Chondrocyte (in vitro differentiated cells): ENCODE measurements around the gene NAA10. TPM values are rescaled to one million over a fixed set of nuclear protein-coding genes. Genes with fewer than 3 reads are reported as not detected.
A peak's percentile ranks its signal among the peaks of the same experiment; 100 is the strongest.

Source experiments
- DNase-seq: peaks from one replicate; pipeline ENCODE4 v3.0.0; 2021; ENCODE audit warnings: mixed read lengths, low spot score
- H3K27ac Mint-ChIP-seq: one replicate; pipeline ENCODE4 v1.8.0; 2021; ENCODE audit warnings: mild to moderate bottlenecking, moderate library complexity, mixed read lengths; ENCODE audit not compliant: unreplicated experiment
- H3K27me3 Mint-ChIP-seq: 2 replicates; pipeline ENCODE4 v1.8.0; 2021; ENCODE audit warnings: low read depth, mixed read lengths
- H3K36me3 Mint-ChIP-seq: 2 replicates; pipeline ENCODE4 v1.8.0; 2021; ENCODE audit warnings: low read depth, mixed read lengths
- H3K4me1 Mint-ChIP-seq: 2 replicates; pipeline ENCODE4 v1.8.0; 2021; ENCODE audit warnings: low read depth, mild to moderate bottlenecking, mixed read lengths
- H3K4me3 Mint-ChIP-seq: one replicate; pipeline ENCODE4 v1.8.0; 2021; ENCODE audit warnings: mild to moderate bottlenecking, moderate library complexity, mixed read lengths; ENCODE audit not compliant: unreplicated experiment
- H3K9me3 Mint-ChIP-seq: 2 replicates; pipeline ENCODE4 v1.8.0; 2021; ENCODE audit warnings: low read depth, mixed read lengths
- total RNA-seq: library from RNA; stranded (reverse); gene quantifications from 3 replicates; pipeline ENCODE4 v1.2.1, GENCODE V29; 2021
- TF ChIP-seq, protein P1 (sequence below): fragments of 200-600 bp; sonication (generic); IDR thresholded peaks from 2 replicates; pipeline ENCODE4 v1.5.0; 2021; ENCODE audit warnings: antibody characterized with exemption, mild to moderate bottlenecking, moderate library complexity

The NAA10 gene
- total RNA-seq, 1 donor from 2014 or later: 89.5 TPM

DNA sequence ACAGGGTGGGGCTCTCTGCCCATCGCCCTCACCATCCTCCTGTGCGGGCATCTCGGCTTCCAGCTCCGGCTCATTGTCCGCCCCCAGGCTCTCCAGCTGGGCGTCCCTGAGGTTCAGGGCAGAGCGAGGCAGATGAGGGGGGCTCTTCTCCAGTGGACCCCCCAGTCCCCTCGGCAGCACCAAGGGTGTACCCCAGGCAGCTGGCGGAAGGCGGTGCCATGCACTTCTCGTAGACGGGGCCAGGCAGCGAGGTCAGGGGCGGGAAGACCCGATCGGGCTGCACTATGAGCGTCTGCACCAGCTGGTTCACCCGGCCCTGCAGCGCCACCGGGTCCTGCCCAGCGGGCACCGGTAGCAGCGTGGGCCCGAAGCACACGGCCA lies 24.9 kb downstream of the NAA10 start:
- Mint-ChIP-seq H3K27me3 (no peaks in the 10 kb centered on the region), H3K27ac (no peak overlapping the region), H3K4me3 (no peak overlapping the region), H3K4me1 (no peaks in the 10 kb centered on the region), H3K9me3 (no peaks in the 10 kb centered on the region), H3K36me3 (no peaks in the 10 kb centered on the region)
- DNase-seq: peak; percentile 92
- TF ChIP-seq, protein P1, sequence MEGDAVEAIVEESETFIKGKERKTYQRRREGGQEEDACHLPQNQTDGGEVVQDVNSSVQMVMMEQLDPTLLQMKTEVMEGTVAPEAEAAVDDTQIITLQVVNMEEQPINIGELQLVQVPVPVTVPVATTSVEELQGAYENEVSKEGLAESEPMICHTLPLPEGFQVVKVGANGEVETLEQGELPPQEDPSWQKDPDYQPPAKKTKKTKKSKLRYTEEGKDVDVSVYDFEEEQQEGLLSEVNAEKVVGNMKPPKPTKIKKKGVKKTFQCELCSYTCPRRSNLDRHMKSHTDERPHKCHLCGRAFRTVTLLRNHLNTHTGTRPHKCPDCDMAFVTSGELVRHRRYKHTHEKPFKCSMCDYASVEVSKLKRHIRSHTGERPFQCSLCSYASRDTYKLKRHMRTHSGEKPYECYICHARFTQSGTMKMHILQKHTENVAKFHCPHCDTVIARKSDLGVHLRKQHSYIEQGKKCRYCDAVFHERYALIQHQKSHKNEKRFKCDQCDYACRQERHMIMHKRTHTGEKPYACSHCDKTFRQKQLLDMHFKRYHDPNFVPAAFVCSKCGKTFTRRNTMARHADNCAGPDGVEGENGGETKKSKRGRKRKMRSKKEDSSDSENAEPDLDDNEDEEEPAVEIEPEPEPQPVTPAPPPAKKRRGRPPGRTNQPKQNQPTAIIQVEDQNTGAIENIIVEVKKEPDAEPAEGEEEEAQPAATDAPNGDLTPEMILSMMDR: no peak

DNA sequence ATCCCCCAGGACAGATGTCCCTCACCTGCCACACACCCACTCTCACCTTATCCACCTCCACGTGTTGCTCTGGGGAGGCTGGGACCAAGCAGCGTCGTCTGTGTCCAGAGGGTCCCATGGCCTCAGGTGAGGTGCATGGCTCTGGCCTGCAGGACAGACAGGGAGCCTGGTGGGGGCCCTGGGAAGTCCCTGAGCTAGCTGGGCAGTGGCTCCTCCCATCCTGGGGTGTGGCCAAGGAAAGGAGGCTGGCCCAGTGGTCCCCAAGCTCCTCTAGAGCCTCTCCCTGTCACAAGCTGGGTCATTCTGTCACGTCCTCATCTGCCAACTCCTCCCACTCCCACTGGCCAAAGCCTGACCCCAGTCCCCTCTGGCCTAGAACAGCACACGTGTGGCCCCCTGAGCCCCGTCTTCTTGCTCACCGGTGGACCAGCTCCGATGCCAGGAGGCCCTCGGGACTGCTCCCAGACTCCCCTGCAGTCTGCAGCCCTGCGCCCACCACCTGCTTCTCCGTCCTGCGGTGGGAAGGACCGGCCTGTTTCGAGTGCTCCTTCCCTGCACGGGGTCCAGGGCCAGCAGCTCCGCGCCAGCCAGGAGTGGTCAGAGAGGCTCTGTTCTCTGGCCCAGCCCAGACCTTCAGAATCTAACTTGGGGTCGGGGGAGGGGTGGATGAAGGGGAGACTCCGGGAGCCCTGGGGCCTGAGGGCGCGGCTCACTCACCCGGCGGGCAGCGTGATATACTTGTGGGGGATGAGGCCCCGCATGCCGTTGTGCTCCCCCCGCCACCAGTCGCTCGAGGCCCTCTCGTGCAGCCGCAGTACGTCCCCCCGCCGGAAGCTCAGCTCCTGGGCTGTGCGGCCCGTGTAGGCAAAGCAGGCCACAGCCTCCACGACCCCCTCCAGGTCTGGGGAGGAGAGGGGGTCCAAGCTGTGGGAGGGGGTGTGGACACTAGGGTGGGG lies 25.5 kb downstream of the NAA10 start:
- Mint-ChIP-seq H3K4me1 (no peaks in the 10 kb centered on the region), H3K36me3 (no peaks in the 10 kb centered on the region), H3K27ac (no peak overlapping the region), H3K9me3 (no peaks in the 10 kb centered on the region), H3K4me3 (no peak overlapping the region), H3K27me3 (no peaks in the 10 kb centered on the region)
- TF ChIP-seq, protein P1: no peak
- DNase-seq: peak; percentile 88

DNA sequence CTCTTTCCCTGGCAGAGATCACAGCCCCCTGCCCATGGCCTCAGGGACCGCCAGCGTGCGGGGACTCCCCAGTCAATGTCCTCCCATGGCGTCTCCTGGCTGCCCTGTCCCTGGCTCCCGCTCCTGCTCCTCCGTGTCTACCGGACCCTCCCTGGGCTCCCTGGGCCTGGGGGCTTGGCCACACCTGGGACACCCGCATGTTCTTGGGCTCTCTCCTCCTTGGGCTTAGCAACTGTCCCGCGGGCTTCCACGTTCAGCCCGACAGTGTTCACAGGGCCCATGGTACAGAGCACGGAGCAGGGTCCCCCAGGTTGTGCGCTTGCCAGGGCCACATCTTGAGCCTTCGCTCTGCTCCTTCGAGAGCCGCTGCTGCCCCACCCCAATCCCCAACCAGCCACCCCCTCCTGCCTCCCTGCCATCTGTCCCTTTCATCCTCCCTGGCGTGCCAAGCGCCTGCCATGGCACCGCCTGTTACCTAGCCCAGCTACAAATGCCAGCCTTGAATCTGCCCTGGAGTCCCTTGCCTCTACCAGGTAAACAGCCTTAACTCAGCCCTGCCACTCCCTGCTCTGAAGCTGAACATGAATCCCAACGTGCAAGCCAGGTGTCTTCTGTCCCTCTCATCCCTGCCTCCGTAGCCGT lies 26.5 kb downstream of the NAA10 start:
- TF ChIP-seq, protein P1: no peak
- Mint-ChIP-seq H3K36me3 (no peaks in the 10 kb centered on the region), H3K9me3 (no peaks in the 10 kb centered on the region), H3K27ac (no peak overlapping the region), H3K4me1 (peaks cover under 1% of the 10 kb centered on the region), H3K27me3 (no peaks in the 10 kb centered on the region), H3K4me3 (no peak overlapping the region)
- DNase-seq: peak; percentile 90

DNA sequence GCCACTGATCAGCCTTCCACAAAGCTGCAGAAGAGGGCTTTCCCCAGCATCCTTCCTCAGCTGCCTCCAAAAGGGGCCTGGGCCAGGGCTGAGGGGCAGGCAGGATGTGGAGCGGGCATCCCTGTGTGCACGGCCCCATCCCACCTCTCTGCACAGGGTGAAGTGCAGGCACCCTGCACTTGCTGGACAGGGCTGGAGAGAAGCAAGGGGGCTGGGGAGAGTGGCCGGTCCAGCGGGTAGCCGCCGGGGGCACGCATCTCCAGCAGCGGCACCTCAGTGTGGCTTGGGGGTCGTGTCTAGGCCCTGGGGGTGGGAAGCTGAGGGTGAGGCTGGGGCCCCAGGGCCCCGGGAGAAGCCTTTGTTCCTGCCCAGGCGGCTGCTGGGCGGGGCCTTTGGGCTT lies 27.4 kb downstream of the NAA10 start:
- peak; percentile 83 for DNase-seq
- Mint-ChIP-seq H3K27ac (no peak overlapping the region), H3K4me3 (no peak overlapping the region), H3K36me3 (no peaks in the 10 kb centered on the region), H3K4me1 (peaks cover 7% of the 10 kb centered on the region), H3K9me3 (no peaks in the 10 kb centered on the region), H3K27me3 (no peaks in the 10 kb centered on the region)
- TF ChIP-seq, protein P1: no peak

DNA sequence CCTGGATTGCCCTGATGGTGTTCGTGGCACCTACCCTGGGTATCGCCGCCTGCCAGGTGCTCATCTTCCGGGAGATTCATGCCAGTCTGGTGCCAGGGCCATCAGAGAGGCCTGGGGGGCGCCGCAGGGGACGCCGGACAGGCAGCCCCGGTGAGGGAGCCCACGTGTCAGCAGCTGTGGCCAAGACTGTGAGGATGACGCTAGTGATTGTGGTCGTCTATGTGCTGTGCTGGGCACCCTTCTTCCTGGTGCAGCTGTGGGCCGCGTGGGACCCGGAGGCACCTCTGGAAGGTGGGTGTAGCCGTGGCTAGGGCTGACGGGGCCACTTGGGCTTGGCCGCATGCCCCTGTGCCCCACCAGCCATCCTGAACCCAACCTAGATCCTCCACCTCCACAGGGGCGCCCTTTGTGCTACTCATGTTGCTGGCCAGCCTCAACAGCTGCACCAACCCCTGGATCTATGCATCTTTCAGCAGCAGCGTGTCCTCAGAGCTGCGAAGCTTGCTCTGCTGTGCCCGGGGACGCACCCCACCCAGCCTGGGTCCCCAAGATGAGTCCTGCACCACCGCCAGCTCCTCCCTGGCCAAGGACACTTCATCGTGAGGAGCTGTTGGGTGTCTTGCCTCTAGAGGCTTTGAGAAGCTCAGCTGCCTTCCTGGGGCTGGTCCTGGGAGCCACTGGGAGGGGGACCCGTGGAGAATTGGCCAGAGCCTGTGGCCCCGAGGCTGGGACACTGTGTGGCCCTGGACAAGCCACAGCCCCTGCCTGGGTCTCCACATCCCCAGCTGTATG lies 28.5 kb downstream of the NAA10 start:
- TF ChIP-seq, protein P1: no peak
- Mint-ChIP-seq H3K4me1 (peaks cover 18% of the 10 kb centered on the region), H3K27ac (no peak overlapping the region), H3K4me3 (no peak overlapping the region), H3K36me3 (no peaks in the 10 kb centered on the region), H3K9me3 (no peaks in the 10 kb centered on the region), H3K27me3 (no peaks in the 10 kb centered on the region)
- no peak for DNase-seq
